Measurements from ENCODE around the gene NXN.

DNA sequence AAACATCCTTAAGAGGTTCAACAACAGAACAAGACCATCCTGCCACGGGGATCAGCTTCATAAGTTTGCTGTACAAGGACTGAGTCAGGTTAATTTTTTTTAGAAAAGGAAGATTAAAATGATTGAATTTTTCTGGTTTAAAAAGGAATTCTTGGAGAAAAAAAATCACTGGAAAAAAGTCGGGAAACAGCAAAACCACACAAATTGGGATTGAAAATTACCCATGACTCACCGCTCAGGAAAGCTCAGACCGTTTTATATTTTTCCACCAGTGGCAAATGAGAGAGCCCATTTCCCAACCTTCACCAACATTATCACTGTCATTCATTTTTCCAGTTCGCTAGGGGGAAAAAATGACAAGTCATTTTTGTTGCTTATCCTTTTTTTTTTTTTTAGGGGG, 150.8 kb downstream of the NXN start:
- TF ChIP-seq, protein P1, sequence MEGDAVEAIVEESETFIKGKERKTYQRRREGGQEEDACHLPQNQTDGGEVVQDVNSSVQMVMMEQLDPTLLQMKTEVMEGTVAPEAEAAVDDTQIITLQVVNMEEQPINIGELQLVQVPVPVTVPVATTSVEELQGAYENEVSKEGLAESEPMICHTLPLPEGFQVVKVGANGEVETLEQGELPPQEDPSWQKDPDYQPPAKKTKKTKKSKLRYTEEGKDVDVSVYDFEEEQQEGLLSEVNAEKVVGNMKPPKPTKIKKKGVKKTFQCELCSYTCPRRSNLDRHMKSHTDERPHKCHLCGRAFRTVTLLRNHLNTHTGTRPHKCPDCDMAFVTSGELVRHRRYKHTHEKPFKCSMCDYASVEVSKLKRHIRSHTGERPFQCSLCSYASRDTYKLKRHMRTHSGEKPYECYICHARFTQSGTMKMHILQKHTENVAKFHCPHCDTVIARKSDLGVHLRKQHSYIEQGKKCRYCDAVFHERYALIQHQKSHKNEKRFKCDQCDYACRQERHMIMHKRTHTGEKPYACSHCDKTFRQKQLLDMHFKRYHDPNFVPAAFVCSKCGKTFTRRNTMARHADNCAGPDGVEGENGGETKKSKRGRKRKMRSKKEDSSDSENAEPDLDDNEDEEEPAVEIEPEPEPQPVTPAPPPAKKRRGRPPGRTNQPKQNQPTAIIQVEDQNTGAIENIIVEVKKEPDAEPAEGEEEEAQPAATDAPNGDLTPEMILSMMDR (IDR thresholded peaks at IDR 0.05; ENCODE audit: insufficient read depth, low read length) = no peak
- TF ChIP-seq POLR2AphosphoS5 (IDR thresholded peaks at IDR 0.05; ENCODE audit: low read depth) (no peak), GABPA (IDR thresholded peaks at IDR 0.05; ENCODE audit: low read depth) (no peak)
- TF ChIP-seq, protein P2, sequence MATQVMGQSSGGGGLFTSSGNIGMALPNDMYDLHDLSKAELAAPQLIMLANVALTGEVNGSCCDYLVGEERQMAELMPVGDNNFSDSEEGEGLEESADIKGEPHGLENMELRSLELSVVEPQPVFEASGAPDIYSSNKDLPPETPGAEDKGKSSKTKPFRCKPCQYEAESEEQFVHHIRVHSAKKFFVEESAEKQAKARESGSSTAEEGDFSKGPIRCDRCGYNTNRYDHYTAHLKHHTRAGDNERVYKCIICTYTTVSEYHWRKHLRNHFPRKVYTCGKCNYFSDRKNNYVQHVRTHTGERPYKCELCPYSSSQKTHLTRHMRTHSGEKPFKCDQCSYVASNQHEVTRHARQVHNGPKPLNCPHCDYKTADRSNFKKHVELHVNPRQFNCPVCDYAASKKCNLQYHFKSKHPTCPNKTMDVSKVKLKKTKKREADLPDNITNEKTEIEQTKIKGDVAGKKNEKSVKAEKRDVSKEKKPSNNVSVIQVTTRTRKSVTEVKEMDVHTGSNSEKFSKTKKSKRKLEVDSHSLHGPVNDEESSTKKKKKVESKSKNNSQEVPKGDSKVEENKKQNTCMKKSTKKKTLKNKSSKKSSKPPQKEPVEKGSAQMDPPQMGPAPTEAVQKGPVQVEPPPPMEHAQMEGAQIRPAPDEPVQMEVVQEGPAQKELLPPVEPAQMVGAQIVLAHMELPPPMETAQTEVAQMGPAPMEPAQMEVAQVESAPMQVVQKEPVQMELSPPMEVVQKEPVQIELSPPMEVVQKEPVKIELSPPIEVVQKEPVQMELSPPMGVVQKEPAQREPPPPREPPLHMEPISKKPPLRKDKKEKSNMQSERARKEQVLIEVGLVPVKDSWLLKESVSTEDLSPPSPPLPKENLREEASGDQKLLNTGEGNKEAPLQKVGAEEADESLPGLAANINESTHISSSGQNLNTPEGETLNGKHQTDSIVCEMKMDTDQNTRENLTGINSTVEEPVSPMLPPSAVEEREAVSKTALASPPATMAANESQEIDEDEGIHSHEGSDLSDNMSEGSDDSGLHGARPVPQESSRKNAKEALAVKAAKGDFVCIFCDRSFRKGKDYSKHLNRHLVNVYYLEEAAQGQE (IDR thresholded peaks at IDR 0.05; ENCODE audit: insufficient replicate concordance, low read depth) = no peak

Measured in HL-60 (cell line).